Effector CD4-positive, alpha-beta T cell (primary cell): ENCODE results near the gene KRT73.

Source experiments
- DNase-seq: peaks from one replicate; pipeline ENCODE4 v3.0.0-alpha.2; 2020

KRT73 gene

GRCh38 chr12:52564582-52564981 is 53.8 kb downstream of the KRT73 start:
- no peak for DNase-seq

GRCh38 chr12:52561880-52562449 is 56.4 kb downstream of the KRT73 start:
- DNase-seq: no peak

GRCh38 chr12:52559979-52560378 is 58.4 kb downstream of the KRT73 start:
- no peak for DNase-seq

GRCh38 chr12:52558781-52559445 is 59.4 kb downstream of the KRT73 start:
- DNase-seq: no peak
